ENCODE data around the gene UNC93A.
"Not testable (repeated sequence)": the region's sequence is repeated elsewhere in the genome, so short reads cannot be mapped to it uniquely, and the experiment has no call there.

The UNC93A gene

GRCh38 chr6:167290786-167291622 is at the start of gene UNC93A:
UNC93A (plus strand) TSS chr6:167291315; CDS start chr6:167291490, 175 bp downstream.
- no peak for DNase-seq

GRCh38 chr6:167241321-167242134 is 49.6 kb upstream of the UNC93A start:
- DNase-seq, result not testable (repeated sequence)

GRCh38 chr6:167242135-167242506 is 49.0 kb upstream of the UNC93A start:
- DNase-seq, result not testable (repeated sequence)

- not testable (repeated sequence) for DNase-seq
Observed at GRCh38 chr6:167242511-167243051, 48.5 kb upstream of the UNC93A start.

GRCh38 chr6:167244064-167244960 is 46.8 kb upstream of the UNC93A start:
- no peak for DNase-seq

- no peak for DNase-seq
Observed at GRCh38 chr6:167244991-167245390, 46.1 kb upstream of the UNC93A start.

GRCh38 chr6:167245591-167245990 is 45.5 kb upstream of the UNC93A start:
- DNase-seq, result no peak

GRCh38 chr6:167247814-167248595 is 43.1 kb upstream of the UNC93A start:
- DNase-seq, result no peak

- DNase-seq, result not testable (repeated sequence)
Observed at GRCh38 chr6:167248878-167249455, 42.1 kb upstream of the UNC93A start.

GRCh38 chr6:167252271-167252670 is 38.8 kb upstream of the UNC93A start:
- DNase-seq, result no peak

GRCh38 chr6:167255918-167256553 is 35.1 kb upstream of the UNC93A start:
- no peak for DNase-seq

- DNase-seq, result no peak
Observed at GRCh38 chr6:167258646-167259045, 32.5 kb upstream of the UNC93A start.

GRCh38 chr6:167266057-167266829 is 24.9 kb upstream of the UNC93A start:
- DNase-seq, result not testable (repeated sequence)

- DNase-seq, result no peak
Observed at GRCh38 chr6:167266830-167267555, 24.1 kb upstream of the UNC93A start.

- DNase-seq, result not testable (repeated sequence)
Observed at GRCh38 chr6:167267556-167267898, 23.6 kb upstream of the UNC93A start.

GRCh38 chr6:167267921-167268401 is 23.2 kb upstream of the UNC93A start:
- no peak for DNase-seq

GRCh38 chr6:167268683-167269280 is 22.3 kb upstream of the UNC93A start:
- no peak for DNase-seq

- DNase-seq, result no peak
Observed at GRCh38 chr6:167270499-167271311, 20.4 kb upstream of the UNC93A start.

Data from NCI-H1048 (cell line).